HEK293T (cell line): ENCODE data around the gene GAB1.

Source experiments
- CTCF ChIA-PET: fragments of 350-600 bp; formaldehyde crosslinking; extraction: SDS; loops from one replicate; lab custom pipeline; 2021; ENCODE audit warnings: antibody characterized with exemption, inconsistent platforms; lab: Yijun Ruan, JAX
- POLR2A ChIA-PET: fragments of 350-600 bp; formaldehyde crosslinking; extraction: SDS; loops from one replicate; lab custom pipeline; 2020; ENCODE audit warnings: antibody characterized with exemption, inconsistent platforms; lab: Yijun Ruan, JAX
- DNase-seq: peaks from one replicate; pipeline ENCODE4 v3.0.0; 2012; ENCODE audit warnings: mixed read lengths; ENCODE audit errors: extremely low spot score
- ARNT ChIP-seq: fragments of 450-650 bp; IDR thresholded peaks from 2 replicates; pipeline ENCODE4 v1.6.1; 2017; ENCODE audit warnings: mild to moderate bottlenecking
- BHLHE40 ChIP-seq: fragments of 450-650 bp; IDR thresholded peaks from 2 replicates; pipeline ENCODE4 v1.6.1; 2016; ENCODE audit warnings: mild to moderate bottlenecking, moderate library complexity, borderline replicate concordance
- CTBP1 ChIP-seq: fragments of 450-650 bp; IDR thresholded peaks from 2 replicates; pipeline ENCODE4 v1.6.1; 2016; ENCODE audit warnings: borderline replicate concordance
- ELF4 ChIP-seq: fragments of 450-650 bp; IDR thresholded peaks from 2 replicates; pipeline ENCODE4 v1.6.1; 2017; ENCODE audit warnings: antibody characterized with exemption
- FOXA1 ChIP-seq: fragments of 450-650 bp; IDR thresholded peaks from 2 replicates; pipeline ENCODE4 v1.6.1; 2016; ENCODE audit warnings: mild to moderate bottlenecking
- FOXK2 ChIP-seq: fragments of 450-650 bp; IDR thresholded peaks from 2 replicates; pipeline ENCODE4 v1.6.1; 2016; ENCODE audit warnings: mild to moderate bottlenecking
- FOXM1 ChIP-seq: fragments of 450-650 bp; IDR thresholded peaks from 2 replicates; pipeline ENCODE4 v1.6.1; 2017; ENCODE audit warnings: mild to moderate bottlenecking, borderline replicate concordance
- HDGF ChIP-seq: fragments of 450-650 bp; IDR thresholded peaks from 2 replicates; pipeline ENCODE4 v1.6.1; 2017; ENCODE audit warnings: antibody characterized with exemption, borderline replicate concordance
- L3MBTL2 ChIP-seq: fragments of 450-650 bp; conservative IDR thresholded peaks from 2 replicates; pipeline ENCODE4 v1.6.1; 2016; ENCODE audit warnings: mild to moderate bottlenecking
- LEF1 ChIP-seq: fragments of 450-650 bp; IDR thresholded peaks from 2 replicates; pipeline ENCODE4 v1.6.1; 2017; ENCODE audit warnings: mild to moderate bottlenecking, borderline replicate concordance
- NFRKB ChIP-seq: fragments of 450-650 bp; IDR thresholded peaks from 2 replicates; pipeline ENCODE4 v1.6.1; 2016; ENCODE audit warnings: mild to moderate bottlenecking, moderate library complexity
- PKNOX1 ChIP-seq: fragments of 450-650 bp; IDR thresholded peaks from 2 replicates; pipeline ENCODE4 v1.6.1; 2016
- SP1 ChIP-seq: fragments of 450-650 bp; IDR thresholded peaks from 2 replicates; pipeline ENCODE4 v1.6.1; 2017
- SUZ12 ChIP-seq: fragments of 450-650 bp; IDR thresholded peaks from 2 replicates; pipeline ENCODE4 v1.6.1; 2016; ENCODE audit warnings: mild to moderate bottlenecking
- TARDBP ChIP-seq: fragments of 450-650 bp; IDR thresholded peaks from 2 replicates; pipeline ENCODE4 v1.6.1; 2016
- ZNF384 ChIP-seq: fragments of 450-650 bp; IDR thresholded peaks from 2 replicates; pipeline ENCODE4 v1.6.1; 2016

Gene GAB1

GRCh38 chr4:143417679-143418403 is 81.2 kb downstream of the GAB1 start:
- ChIA-PET POLR2A (interaction anchor here (1.0 kb wide), 1 partner anchor 81 kb away, joined by 4 read pairs; the partner anchor contains the start of gene GAB1), CTCF (no interaction called here)
- no peak for TF ChIP-seq TARDBP
- TF ChIP-seq NFRKB = no peak
- no peak for TF ChIP-seq FOXM1
- TF ChIP-seq ARNT = no peak
- TF ChIP-seq HDGF = no peak
- TF ChIP-seq PKNOX1 = no peak
- no peak for TF ChIP-seq BHLHE40
- TF ChIP-seq ZNF384 = no peak
- no peak for TF ChIP-seq SUZ12
- TF ChIP-seq LEF1 = no peak
- DNase-seq = no peak

- DNase-seq = no peak
- ChIA-PET POLR2A (no interaction called here), CTCF (no interaction called here)
- no peak for TF ChIP-seq TARDBP
- TF ChIP-seq CTBP1 = no peak
- no peak for TF ChIP-seq ARNT
- no peak for TF ChIP-seq LEF1
- TF ChIP-seq SP1 = no peak
- TF ChIP-seq BHLHE40 = no peak
- no peak for TF ChIP-seq PKNOX1
- no peak for TF ChIP-seq HDGF
- TF ChIP-seq L3MBTL2 = no peak
- no peak for TF ChIP-seq NFRKB
- no peak for TF ChIP-seq FOXK2
- TF ChIP-seq ELF4 = no peak
- TF ChIP-seq ZNF384 = no peak
- TF ChIP-seq FOXA1 = no peak
- no peak for TF ChIP-seq FOXM1
- TF ChIP-seq SUZ12 = no peak
Observed at GRCh38 chr4:143420227-143420626, 83.6 kb downstream of the GAB1 start.

GRCh38 chr4:143421609-143422008 is 84.9 kb downstream of the GAB1 start:
- ChIA-PET POLR2A (no interaction called here), CTCF (interaction anchor here (0.5 kb wide), 1 partner anchor 10 kb away, joined by 3 read pairs; no protein-coding TSS in a partner anchor)
- no peak for TF ChIP-seq FOXA1
- peak; percentile 50; the same call in 1 of the 2 replicates for TF ChIP-seq PKNOX1
- TF ChIP-seq ARNT = no peak
- TF ChIP-seq ELF4 = no peak
- no peak for DNase-seq

GRCh38 chr4:143424276-143424675 is 87.6 kb downstream of the GAB1 start:
- CTCF ChIA-PET = no interaction called here
- POLR2A ChIA-PET = no interaction called here
- no peak for TF ChIP-seq BHLHE40
- no peak for TF ChIP-seq ELF4
- no peak for TF ChIP-seq CTBP1
- TF ChIP-seq FOXK2 = no peak
- no peak for TF ChIP-seq LEF1
- no peak for TF ChIP-seq ARNT
- no peak for TF ChIP-seq HDGF
- no peak for TF ChIP-seq FOXA1
- no peak for DNase-seq

- ChIA-PET POLR2A (no interaction called here), CTCF (no interaction called here)
- no peak for DNase-seq
- no peak for TF ChIP-seq HDGF
- TF ChIP-seq L3MBTL2 = no peak
- no peak for TF ChIP-seq FOXM1
- TF ChIP-seq ARNT = no peak
- TF ChIP-seq BHLHE40 = no peak
Observed at GRCh38 chr4:143431526-143432257, 95.0 kb downstream of the GAB1 start.

GRCh38 chr4:143432258-143432591 is 95.5 kb downstream of the GAB1 start:
- ChIA-PET CTCF (no interaction called here), POLR2A (no interaction called here)
- TF ChIP-seq HDGF (no peak), TARDBP (no peak), CTBP1 (no peak), ZNF384 (no peak), PKNOX1 (no peak)
- DNase-seq = no peak
